ENCODE data around the gene CDYL2.
"Not testable (repeated sequence)": the region's sequence is repeated elsewhere in the genome, so short reads cannot be mapped to it uniquely, and the experiment has no call there.

Gene CDYL2

DNA sequence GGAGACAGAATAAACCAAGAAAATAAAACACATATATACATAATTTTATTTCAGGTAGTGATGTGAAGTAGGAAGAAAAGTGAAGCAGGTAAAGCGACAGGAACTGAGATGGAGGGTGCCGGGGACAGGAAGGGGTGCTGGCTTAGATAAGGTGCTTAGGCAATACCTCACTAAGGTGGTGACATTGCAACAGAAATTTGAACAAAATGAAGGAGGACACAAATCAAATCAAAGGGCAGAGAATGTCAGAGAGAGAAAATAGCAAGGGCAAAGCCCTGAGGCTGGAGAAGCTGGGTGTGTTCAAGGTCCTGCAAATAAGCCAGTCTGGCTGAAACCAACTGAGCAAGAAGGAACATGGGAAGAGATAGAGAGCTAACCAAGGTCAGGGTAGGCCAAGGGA lies 5.0 kb upstream of the CDYL2 start:
- DNase-seq (ENCODE audit: low read depth in 2 of 2, low spot score in 1 of 2), result no peak

DNA sequence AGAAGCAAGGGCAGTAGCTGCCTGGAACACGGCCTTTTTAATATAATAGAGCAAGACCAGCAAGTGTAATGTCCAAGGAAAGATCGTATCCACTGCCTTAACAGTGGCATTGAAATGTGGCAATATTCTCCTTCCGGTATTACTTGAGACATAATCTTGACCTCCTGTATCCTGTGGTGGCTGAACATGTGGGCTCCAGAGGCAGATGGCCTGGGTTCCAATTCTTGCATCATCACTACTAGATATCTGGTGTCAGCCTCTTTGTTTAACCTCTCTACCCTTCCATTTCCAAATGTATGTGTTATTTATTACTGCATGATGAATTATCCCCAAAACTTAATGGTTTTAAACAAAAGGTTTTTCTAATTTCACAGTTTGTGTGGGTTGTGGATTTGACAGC lies 3.5 kb upstream of the CDYL2 start:
- no peak for DNase-seq (ENCODE audit: low read depth in 2 of 2, low spot score in 1 of 2)

DNA sequence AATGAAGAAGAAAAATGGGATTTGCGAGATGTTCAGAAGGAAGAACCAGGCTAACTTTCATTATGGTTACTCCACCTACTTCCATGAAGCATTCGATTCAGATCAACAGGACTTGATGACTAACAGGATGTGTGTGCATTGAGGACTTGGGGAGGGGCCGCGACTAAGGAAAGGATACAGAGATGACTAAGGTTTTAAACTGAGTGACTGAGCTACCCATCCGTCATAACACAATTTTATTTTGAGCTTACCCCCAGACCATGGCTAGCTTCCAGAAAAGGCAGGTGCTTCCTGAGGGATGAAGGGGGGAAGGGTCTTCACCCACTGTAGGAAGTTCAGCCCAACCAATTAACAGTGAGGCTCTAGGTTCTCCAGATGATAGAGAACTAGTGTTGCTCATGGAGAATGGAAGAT lies 2.5 kb upstream of the CDYL2 start:
- no peak for DNase-seq (ENCODE audit: low read depth in 2 of 2, low spot score in 1 of 2)

DNA sequence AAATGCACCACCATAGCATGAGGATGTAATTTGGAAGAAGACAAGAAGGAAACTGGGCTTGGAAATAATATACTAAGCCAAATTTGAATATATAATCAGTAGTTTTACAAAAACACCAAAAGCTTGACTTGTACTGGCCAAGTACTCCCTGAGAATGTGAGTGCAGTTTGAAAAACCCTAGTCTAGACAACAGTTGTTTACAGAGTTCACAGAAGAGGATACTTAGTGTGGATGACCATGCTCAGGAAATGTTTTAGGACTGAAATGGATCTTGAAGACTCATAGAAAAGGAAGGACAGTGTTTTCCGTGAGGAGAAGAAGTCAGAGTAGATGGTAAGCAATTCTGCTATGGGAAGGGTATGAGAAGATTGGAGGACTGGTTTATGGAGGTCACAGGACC lies 1.9 kb upstream of the CDYL2 start:
- DNase-seq (ENCODE audit: low read depth in 2 of 2, low spot score in 1 of 2), result no peak

DNA sequence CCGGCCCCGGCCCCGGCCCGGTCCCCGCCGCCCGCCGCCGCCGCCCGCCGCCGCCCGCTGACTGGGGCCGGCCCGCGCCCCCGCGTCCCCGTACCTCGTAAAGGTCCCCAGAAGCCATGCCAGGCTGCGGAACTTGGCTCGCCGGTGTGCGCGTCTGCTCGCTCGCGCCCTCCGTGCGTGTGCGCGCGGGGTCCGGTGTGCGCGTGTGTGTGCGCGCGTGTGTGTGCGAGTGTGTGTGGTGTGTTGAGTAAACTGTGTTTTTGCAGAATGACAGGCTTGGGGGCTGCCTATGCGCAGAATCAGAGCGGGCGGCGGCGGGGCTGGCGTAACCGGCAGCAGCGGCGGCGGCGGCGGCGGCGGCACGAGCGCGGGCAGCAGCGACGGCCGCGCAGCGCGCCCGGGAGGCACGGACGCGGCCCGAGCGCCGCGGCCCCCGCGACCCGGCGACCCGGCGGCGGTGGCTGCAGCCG lies 307 bp downstream of the CDYL2 start:
- DNase-seq (ENCODE audit: low read depth in 2 of 2, low spot score in 1 of 2), result peak in 1 of 2 donors; percentile 10

DNA sequence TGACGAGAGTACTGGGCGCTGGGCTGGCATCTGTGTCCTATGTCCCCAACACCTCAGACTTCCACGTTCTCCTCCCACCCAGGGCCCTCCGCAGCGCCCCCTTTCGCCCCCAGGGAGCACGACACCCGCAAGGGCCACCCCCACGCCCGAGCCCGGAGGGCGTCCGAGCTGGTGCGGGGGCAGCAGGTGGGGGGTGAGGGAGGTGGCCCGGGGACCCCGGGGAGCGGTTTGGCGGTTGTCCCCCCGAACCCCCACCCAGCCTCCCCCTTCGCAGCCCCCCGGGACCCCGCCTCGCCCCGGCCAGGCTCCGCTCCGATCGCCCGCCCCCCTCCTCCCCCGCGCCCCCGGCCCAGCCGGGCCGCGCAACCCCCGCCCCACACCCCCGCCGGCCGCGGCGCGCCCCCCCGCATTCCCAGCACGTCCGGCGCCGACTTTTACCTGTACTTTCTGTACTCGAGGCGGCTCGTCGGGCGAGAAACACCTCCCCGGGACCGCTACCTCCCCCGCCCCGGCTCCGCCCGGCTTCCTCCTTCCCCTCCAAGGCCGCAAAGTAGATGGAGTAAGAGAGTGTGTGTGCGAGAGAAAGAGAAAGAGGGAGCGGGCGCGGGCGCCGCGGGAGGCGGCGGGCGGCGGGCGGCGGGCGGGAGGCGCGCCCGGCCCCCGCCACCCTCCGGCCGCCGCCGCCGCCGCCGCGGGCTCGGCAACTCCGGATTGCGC lies 901 bp downstream of the CDYL2 start:
- DNase-seq (ENCODE audit: low read depth in 2 of 2, low spot score in 1 of 2), result no peak

DNA sequence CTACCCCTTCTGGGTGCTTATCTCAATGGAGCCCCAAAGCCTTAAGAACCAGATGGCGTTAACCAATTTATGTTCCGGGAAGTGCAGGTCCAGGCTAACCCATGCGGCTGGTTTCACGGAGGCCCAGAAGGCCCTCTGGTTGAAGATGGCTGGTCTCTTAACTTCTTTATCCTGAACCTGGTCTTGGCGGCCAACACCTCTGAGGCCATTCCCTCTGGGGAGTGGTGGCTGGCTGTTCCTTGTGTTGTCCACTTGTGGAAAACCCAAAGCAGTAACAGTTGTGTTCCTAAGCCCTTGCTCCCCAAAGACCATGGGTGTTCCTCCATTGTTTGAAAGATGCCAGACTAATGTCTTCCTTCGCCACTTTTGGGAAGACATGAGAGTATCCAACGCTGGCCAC lies 1.5 kb downstream of the CDYL2 start:
- DNase-seq (ENCODE audit: low read depth in 2 of 2, low spot score in 1 of 2), result no peak

DNA sequence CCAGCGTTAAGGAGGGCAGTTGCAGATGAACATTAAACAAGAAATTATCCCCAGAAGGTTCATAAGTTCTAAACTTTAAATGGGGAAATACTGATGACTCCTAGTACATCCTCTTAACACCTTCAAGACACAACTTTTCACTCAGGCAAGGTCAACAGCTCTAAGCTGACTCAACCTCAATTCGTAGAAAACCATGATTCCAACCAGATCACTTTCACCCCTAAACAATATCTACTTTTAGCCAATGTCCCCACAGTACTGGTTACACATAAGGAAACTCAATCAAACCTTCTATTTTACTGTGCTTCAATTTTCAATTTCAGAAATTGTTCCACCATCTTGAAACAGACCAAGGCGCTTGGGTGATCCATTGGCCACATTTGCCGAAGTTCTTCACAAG lies 2.3 kb downstream of the CDYL2 start:
- DNase-seq (ENCODE audit: low read depth in 2 of 2, low spot score in 1 of 2), result no peak

DNA sequence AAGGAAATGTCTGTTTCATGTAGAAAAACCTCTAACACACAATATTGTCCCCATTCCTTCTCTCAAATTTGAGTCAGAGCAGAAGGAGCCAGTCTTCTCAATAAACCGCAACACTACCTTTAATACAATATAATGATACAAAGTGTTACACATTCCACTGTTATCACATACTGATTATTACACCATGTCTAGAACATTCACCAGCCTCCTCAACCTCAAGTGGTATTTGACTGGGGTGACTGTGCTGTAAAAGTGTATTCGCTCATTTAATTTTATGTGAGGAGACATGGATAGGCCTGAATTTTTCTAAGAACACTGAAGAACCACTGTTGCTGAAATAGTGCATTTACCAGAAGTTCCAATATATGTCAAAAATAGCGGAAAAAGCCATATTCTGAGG lies 10.3 kb downstream of the CDYL2 start:
- DNase-seq (ENCODE audit: low read depth in 2 of 2, low spot score in 1 of 2), result no peak

DNA sequence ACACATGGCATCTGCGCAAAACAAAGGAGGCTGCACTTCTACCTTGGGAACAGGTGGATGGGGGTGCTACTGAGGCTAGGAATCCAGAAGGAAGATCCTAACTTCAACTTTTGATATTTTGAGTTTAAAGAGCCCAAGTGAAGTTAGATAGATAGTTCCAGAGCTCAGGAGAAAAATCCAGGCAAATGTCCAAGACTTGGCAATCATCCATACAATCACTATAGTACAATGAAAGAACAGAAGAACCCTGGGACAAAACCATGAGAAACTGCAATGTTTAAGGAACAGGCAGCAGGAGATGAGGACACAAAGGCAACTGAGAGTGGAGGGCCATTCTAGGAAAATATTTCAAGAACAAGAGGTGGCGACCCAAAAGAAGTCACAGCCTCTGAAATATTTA lies 12.4 kb downstream of the CDYL2 start:
- DNase-seq (ENCODE audit: low read depth in 2 of 2, low spot score in 1 of 2), result no peak

DNA sequence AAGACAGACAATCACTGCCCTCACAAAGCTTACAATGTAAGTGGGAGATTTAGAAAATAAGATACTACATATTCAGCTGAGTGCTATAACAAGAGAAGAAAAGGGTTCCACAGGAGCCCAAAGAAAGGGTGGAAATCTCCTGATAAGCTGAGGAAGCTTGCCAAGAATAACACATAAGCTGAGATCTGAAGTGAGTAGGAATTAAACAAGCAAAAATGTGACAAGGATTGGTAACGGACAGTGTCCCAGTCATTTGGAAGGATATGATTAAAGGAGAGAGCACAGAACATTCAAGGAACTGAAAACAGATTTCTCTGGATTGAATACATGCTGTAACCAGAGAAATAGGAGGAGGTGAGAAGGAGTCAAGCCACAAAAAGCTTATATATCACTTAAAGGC lies 13.0 kb downstream of the CDYL2 start:
- DNase-seq (ENCODE audit: low read depth in 2 of 2, low spot score in 1 of 2), result no peak

DNA sequence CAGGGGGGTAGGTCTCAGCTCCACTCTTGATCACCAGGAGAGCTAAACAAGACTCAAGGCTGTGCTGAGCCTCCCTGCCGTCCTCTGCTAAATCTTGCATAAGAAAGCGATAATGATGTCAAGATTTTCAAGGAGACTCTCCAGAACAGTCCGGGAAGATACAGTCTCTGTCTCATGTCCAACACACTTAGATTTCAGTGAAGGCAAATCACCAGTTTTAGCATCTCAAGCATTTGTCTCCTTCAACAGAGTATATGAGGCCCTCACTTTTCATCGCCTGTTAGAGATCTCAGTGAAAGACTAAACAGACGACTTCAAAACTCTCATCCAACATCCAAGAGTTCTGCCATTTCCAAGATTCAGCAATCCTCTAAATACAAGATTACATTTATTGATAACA lies 13.6 kb downstream of the CDYL2 start:
- DNase-seq (ENCODE audit: low read depth in 2 of 2, low spot score in 1 of 2), result no peak

DNA sequence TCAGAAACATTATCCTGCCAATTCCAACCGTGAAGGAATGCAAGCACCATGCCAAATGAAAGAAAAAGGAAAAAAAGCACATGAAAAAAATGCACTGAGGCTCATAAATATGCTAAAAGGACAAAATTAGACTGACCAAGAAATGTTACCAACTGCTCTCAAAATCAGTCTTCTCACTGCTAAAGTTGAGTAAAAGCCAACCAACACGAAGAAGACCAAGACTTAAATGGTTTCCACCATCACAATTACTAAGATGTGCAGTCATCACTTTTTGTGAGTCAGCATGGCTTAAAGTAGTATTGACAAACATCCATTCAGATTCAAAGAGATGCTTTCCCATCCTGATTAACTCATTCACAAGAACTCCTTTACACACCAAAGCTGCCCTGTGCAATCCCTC lies 16.4 kb downstream of the CDYL2 start:
- no peak for DNase-seq (ENCODE audit: low read depth in 2 of 2, low spot score in 1 of 2)

DNA sequence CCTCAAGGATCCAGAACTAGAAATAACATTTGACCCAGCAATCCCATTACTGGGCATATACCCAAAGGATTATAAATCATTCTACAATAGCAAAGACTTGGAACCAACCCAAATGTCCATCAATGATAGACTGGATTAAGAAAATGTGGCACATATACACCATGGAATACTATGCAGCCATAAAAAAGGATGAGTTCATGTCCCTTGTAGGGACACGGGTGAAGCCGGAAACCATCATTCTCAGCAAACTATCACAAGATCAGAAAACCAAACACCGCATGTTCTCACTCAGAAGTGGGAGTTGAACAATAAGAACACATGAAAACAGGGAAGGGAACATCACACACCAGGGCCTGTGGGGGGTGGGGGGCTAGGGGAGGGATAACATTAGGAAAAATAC lies 17.8 kb downstream of the CDYL2 start:
- not testable (repeated sequence) for DNase-seq (ENCODE audit: low read depth in 2 of 2, low spot score in 1 of 2)

DNA sequence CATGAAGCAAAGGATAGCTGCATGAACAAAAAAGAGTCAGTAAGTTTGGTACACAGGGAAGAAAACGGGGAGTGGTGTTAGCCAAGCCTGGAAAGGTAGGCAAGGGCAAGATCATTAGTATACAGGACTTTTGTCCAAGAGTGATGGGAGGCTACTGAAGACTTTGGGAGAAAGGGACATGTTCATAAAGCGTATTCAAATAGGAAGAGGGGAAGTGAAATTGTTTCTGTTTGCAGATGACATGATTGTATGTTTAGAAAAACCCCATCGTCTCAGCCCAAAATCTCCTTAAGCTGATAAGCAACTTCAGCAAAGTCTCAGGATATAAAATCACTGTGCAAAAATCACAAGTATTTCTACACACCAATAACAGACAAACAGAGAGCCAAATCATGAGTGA lies 19.4 kb downstream of the CDYL2 start:
- DNase-seq (ENCODE audit: low read depth in 2 of 2, low spot score in 1 of 2), result no peak

DNA sequence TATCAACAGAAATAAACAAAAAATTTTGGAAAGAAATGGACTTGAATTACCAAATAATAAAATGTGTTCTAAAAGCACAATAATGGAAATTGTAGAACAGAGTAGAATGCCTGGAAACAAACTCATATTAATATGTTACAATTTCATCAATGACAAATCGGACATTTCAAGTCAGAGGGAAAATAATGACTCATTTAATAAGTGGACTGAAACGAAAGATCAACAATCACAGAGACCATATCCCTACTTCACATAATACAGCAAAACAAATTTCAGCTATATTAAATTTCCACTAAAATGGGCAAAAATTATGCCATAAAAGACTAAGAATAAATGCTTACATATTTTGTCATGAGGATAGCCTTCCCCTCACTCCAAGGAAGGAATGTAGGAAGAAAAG lies 25.7 kb downstream of the CDYL2 start:
- DNase-seq (ENCODE audit: low read depth in 2 of 2, low spot score in 1 of 2), result no peak

DNA sequence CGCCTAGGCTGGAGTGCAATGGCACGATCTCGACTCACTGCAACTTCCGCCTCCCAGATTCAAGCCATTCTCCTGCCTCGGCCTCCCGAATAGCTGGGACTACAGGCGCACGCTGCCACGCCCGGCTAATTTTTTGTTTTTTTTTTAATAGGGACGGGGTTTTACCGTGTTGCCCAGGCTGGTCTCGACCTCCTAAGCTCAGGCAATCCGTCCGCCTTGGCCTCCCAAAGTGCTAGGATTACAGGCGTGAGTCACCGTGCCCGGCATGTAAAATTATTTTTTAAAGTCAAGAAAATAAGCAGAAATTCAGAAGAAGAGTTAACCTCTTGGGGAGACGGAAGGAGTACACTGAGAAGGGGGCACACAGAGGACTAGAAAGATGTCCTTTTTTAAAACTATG lies 27.5 kb downstream of the CDYL2 start:
- DNase-seq (ENCODE audit: low read depth in 2 of 2, low spot score in 1 of 2), result no peak

DNA sequence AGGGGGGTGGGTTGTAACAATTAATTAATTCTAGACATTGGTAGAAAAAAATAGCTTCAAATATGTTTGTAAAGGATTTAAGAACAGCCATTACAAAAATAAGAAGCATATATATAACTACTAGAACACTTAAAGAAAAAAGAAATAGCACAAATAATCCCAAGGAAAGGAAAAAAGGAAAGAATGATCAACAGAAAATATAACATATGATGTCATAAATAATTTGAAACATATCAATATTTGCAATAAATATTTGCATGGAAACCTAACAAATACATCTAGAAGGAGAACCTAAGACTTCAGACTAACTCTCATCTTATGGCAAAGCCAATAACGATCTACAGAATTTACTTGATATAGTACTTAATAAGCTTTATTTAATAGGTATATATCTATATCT lies 28.9 kb downstream of the CDYL2 start:
- no peak for DNase-seq (ENCODE audit: low read depth in 2 of 2, low spot score in 1 of 2)

DNA sequence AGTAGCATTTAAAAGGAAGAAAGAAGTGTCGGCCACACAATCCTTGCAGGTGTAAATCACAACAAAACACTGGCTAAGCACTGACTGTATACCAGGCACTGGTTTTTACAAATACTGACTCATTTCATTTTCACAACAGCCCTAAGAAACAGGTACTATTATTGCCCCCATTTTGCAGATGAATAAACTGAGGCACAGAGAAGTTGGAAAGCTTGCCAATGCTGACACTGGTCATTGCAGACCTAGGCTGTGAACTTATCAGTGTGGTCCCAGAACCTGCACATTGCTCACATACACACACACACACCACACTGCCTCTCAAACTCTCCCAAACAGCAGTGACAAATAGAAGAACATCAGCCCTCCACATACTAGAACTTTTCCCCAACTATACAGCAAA lies 37.6 kb downstream of the CDYL2 start:
- DNase-seq (ENCODE audit: low read depth in 2 of 2, low spot score in 1 of 2), result no peak

DNA sequence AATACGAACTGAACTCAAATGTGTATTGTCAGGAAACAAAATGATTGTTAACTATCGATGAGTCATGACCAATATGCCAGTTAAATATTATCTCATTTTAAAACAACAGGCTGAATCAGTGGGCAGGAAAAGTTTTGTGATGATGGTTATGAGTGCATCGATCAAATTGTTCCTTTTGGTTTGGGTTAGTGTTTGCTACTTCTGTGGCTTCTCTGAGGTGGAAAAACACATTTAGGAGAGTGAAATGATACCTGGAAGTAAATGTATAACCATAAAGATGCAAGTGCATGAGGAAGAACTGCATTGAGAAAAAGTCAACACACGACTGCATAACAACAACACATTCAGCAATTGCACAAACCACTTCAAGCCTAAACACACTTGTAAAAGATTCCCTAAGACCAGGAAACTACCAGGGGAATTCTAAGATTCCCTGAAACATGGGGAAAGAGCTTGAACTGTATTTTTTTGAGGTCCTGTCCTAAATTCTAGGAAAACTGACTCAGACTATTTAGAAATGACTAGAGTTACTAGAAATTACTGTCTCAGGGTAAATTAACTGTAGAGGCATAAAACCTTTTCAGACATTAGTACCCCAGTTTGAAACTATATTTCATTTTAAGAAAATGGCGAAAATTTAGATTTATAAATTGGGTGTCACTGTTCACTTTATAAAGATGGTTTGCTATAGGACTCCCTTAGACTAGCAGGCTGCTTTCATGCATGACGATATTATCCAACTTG lies 44.8 kb downstream of the CDYL2 start:
- no peak for DNase-seq (ENCODE audit: low read depth in 2 of 2, low spot score in 1 of 2)

DNA sequence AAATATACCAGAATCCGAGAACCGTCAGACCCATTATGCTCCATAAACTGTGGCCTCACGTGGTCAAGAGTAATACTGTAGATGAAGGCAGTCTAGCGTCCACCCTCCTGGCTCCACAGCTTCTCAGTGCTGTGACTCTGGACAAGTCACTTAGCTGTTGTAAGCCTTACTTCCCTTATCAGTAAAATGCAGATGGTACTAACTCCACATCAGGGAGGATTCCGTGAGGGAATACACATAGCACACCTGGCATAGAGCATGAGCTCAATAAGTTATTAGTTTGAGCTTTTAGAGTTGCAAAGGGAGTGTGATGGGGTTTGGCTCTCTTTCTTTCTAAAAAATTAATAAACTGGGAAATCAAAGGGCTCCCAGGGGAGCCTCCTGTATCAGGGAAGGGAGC lies 49.9 kb downstream of the CDYL2 start:
- no peak for DNase-seq (ENCODE audit: low read depth in 2 of 2, low spot score in 1 of 2)

DNA sequence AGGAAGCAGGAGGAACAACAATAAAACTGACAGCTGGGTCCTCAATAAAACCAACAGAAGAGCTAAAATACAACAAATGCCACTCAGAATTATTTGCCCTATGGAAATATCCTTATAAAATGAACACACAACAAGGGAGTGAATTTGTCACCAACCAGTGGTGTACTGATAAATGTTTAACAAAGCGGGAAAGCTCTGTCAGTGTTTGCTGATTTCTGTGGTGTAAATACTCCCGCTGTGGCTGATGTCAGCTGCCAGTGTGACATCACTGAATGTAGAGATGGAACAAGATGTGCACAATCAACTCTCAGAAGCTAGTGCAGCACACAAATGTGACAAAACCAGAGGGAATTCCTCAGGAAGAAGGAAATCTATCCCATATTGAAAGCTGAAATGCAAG lies 51.9 kb downstream of the CDYL2 start:
- no peak for DNase-seq (ENCODE audit: low read depth in 2 of 2, low spot score in 1 of 2)

DNA sequence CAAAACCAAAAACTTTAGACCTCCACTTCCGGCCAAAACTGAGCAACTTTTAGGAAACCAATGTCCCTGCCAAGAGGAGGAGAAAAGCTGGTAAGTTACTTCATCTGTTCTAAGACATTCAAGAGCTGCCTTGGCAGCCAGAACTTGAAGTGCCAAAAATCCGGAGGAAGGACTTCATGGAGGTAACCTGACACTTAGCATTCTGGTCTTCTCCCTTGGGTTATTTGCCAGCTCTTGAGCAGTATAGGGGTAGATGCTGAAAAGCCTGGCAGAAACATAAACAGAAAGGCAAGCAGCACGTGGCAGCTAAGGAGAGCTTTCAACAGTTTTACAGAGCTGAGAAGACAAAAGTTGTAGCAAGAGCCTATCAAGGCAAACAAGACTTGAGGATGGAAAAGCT lies 53.2 kb downstream of the CDYL2 start:
- no peak for DNase-seq (ENCODE audit: low read depth in 2 of 2, low spot score in 1 of 2)
